Left ventricle myocardium inferior (tissue), 1 donor: Measurements from ENCODE around the gene MRPL44. TPM values are rescaled to one million over a fixed set of nuclear protein-coding genes. Genes with fewer than 3 reads are reported as not detected.

Experiments used
- DNase-seq: peaks from one replicate; pipeline ENCODE4 v3.0.0-alpha.2; 2020
- H3K27ac ChIP-seq: fragments of 200-600 bp; replicated peaks from 2 replicates; pipeline ENCODE4 v1.8.0; 2021
- H3K27me3 ChIP-seq: fragments of 200-600 bp; 2 replicates; pipeline ENCODE4 v1.8.0; 2021; ENCODE audit warnings: low read depth
- H3K36me3 ChIP-seq: fragments of 200-600 bp; 2 replicates; pipeline ENCODE4 v1.8.0; 2021
- H3K4me1 ChIP-seq: fragments of 200-600 bp; 2 replicates; pipeline ENCODE4 v1.8.0; 2021
- H3K4me3 ChIP-seq: fragments of 200-600 bp; 2 replicates; pipeline ENCODE4 v1.8.0; 2021; ENCODE audit warnings: mild to moderate bottlenecking, moderate library complexity
- H3K9me3 ChIP-seq: fragments of 200-600 bp; replicated peaks from 2 replicates; pipeline ENCODE4 v1.8.0; 2021
- CTCF ChIP-seq: fragments of 200-600 bp; IDR thresholded peaks from 2 replicates; pipeline ENCODE4 v1.8.0; 2021; ENCODE audit warnings: antibody characterized with exemption, mild to moderate bottlenecking, borderline replicate concordance
- intact Hi-C: fragments of 100-400 bp; cut with micrococcal nuclease; formaldehyde crosslinking; loops from one replicate; pipeline ENCODE4 v1.11.0; 2022
- total RNA-seq: library from RNA; stranded (reverse); fragmentation: NEBNext Ultra II Directional; extraction: Animal tissue kit (Norgen Biotek cat#: 25700); gene quantifications from one replicate; pipeline ENCODE4 v1.2.1, GENCODE V29; 2021
- donor health status: DM: no; HTN: yes; CAD: no; lungs with severe emphysema.

Gene MRPL44
- total RNA-seq, 1 donor from 2014 or later, result 39.9 TPM

DNA sequence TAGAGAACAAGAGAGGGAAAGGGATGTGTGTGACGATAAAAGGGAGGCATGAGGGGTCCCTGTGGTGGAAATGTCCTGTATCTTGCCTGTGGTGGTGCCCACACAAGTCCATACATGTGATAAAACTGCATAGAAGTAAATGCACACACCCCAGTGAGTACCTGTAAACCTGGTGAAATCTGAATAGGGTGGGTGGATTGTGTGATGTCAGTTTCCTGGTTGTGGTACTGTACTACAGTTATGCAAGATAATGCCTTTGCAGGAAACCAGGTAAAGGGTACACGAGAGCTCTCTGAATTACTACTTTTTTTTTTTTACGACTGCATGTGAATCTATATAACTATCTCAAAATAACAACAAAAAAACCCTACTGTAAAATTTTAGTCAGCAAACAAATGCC, 59.7 kb downstream of the MRPL44 start:
- intact Hi-C loops, result no loop called here
- Histone ChIP-seq H3K9me3 (no peaks in the 10 kb centered on the region), H3K27ac (no peak overlapping the region), H3K4me3 (no peak overlapping the region), H3K27me3 (peaks cover 10% of the 10 kb centered on the region), H3K36me3 (no peaks in the 10 kb centered on the region), H3K4me1 (no peaks in the 10 kb centered on the region)
- DNase-seq, result no peak
- TF ChIP-seq CTCF, result no peak

Other genes starting within 250 kb of the MRPL44 start
- gene AP1S3, start 119.9 kb upstream of the MRPL44 start, total RNA-seq, result 0.47 TPM
- gene WDFY1, start 12.1 kb upstream of the MRPL44 start, total RNA-seq, result 12.6 TPM
- gene SERPINE2, start 81.8 kb downstream of the MRPL44 start, total RNA-seq, result 9.8 TPM